MCF 10A (cell line): ENCODE results near the gene NEK6. TPM values are rescaled to one million over a fixed set of nuclear protein-coding genes. Genes with fewer than 3 reads are reported as not detected.
A peak's percentile ranks its signal among the peaks of the same experiment; 100 is the strongest.

Experiments
- BruUV-seq: library from RNA; stranded (reverse); fragments of 400-500 nt; replicated peaks from 2 replicates; lab custom pipeline; 2021; lab: Mats Ljungman, UMichigan
- CTCF ChIA-PET: fragments of 300-600 bp; sonication (Branson Sonifier 250); formaldehyde crosslinking; extraction: SDS; loops from one replicate; lab custom pipeline; 2021; ENCODE audit warnings: antibody characterized with exemption, inconsistent platforms; lab: Yijun Ruan, JAX
- POLR2A ChIA-PET: fragments of 300-600, 350-650 bp; sonication (Branson Sonifier 250); formaldehyde crosslinking; extraction: SDS; loops from one replicate; lab custom pipeline; 2020; ENCODE audit warnings: antibody characterized with exemption, inconsistent platforms; lab: Yijun Ruan, JAX
- DNase-seq: peaks from one replicate; pipeline ENCODE4 v3.0.0-alpha.2; 2018; ENCODE audit not compliant: unreplicated experiment
- H3K27ac Mint-ChIP-seq: one replicate; pipeline ENCODE4 v1.8.0; 2022; ENCODE audit warnings: mild to moderate bottlenecking, low read depth, mixed read lengths; ENCODE audit not compliant: unreplicated experiment
- H3K27me3 Mint-ChIP-seq: one replicate; pipeline ENCODE4 v1.8.0; 2022; ENCODE audit warnings: mixed read lengths; ENCODE audit not compliant: insufficient read depth, unreplicated experiment
- H3K36me3 Mint-ChIP-seq: one replicate; pipeline ENCODE4 v1.8.0; 2022; ENCODE audit warnings: mild to moderate bottlenecking, moderate library complexity, mixed read lengths; ENCODE audit not compliant: insufficient read depth, unreplicated experiment
- H3K4me1 Mint-ChIP-seq: one replicate; pipeline ENCODE4 v1.8.0; 2022; ENCODE audit warnings: mixed read lengths; ENCODE audit not compliant: insufficient read depth, unreplicated experiment
- H3K4me3 Mint-ChIP-seq: one replicate; pipeline ENCODE4 v1.8.0; 2022; ENCODE audit warnings: mild to moderate bottlenecking, moderate library complexity, mixed read lengths; ENCODE audit not compliant: unreplicated experiment
- H3K9me3 Mint-ChIP-seq: one replicate; pipeline ENCODE4 v1.8.0; 2022; ENCODE audit warnings: mixed read lengths; ENCODE audit not compliant: unreplicated experiment
- CTCF ChIP-seq: fragments of 200-600 bp; IDR thresholded peaks from one replicate; pipeline ENCODE4 v1.8.0; 2022; ENCODE audit warnings: antibody characterized with exemption, mild to moderate bottlenecking; ENCODE audit not compliant: unreplicated experiment
- intact Hi-C: fragments of 100-400 bp; cut with micrococcal nuclease; formaldehyde crosslinking; loops from 2 replicates; pipeline ENCODE4 v1.14.1; 2022
- total RNA-seq: library from RNA; stranded (reverse); gene quantifications from 2 replicates; pipeline ENCODE4 v1.2.3, GENCODE V29; 2022

NEK6 gene
- total RNA-seq, 1 experiment from 2014 or later = 27.5 TPM

GRCh38 chr9:124390794-124391658, 133.3 kb downstream of the NEK6 start:
- TF ChIP-seq CTCF = no peak
- no peaks in the 10 kb centered on the region for H3K27me3 Mint-ChIP-seq
- ChIA-PET POLR2A (interaction anchor here (1.9 kb wide), 1 partner anchor 10 kb away, joined by 5 read pairs; no protein-coding TSS in a partner anchor), CTCF (interaction anchor here (0.6 to 3.3 kb wide), 12 partner anchors 8 to 272 kb away, joined by 3 to 24 read pairs (median 4); partner anchors contain the start of gene PSMB7)
- BruUV-seq = no TSS peak
- H3K27ac Mint-ChIP-seq = no peak overlapping the region
- H3K4me3 Mint-ChIP-seq = no peak overlapping the region
- peak; percentile 55 for DNase-seq
- H3K36me3 Mint-ChIP-seq = peaks cover 29% of the 10 kb centered on the region
- peaks cover 64% of the 10 kb centered on the region for H3K4me1 Mint-ChIP-seq
- intact Hi-C loops = loop anchor here (10.0 kb wide), 1 partner anchor 266 kb away; no protein-coding TSS in a partner anchor
- no peaks in the 10 kb centered on the region for H3K9me3 Mint-ChIP-seq

GRCh38 chr9:124392254-124392870, 134.6 kb downstream of the NEK6 start:
- POLR2A ChIA-PET = interaction anchor here (0.6 to 2.4 kb wide), 8 partner anchors 9 to 617 kb away, joined by 3 to 11 read pairs (median 5); no protein-coding TSS in a partner anchor

GRCh38 chr9:124392871-124393460, 135.2 kb downstream of the NEK6 start:
- CTCF ChIA-PET = interaction anchor here (0.6 to 3.3 kb wide), 15 partner anchors 7 to 297 kb away, joined by 3 to 24 read pairs (median 4); partner anchors contain the start of gene PSMB7
- peak overlapping the region; percentile 22 for H3K4me3 Mint-ChIP-seq
- intact Hi-C loops = loop anchor here (10.0 kb wide), 1 partner anchor 268 kb away; no protein-coding TSS in a partner anchor
- H3K9me3 Mint-ChIP-seq = no peaks in the 10 kb centered on the region
- TF ChIP-seq CTCF = peak; percentile 17
- peaks cover 50% of the 10 kb centered on the region for H3K4me1 Mint-ChIP-seq
- POLR2A ChIA-PET = interaction anchor here (0.6 to 2.4 kb wide), 8 partner anchors 8 to 477 kb away, joined by 3 to 11 read pairs (median 5); no protein-coding TSS in a partner anchor
- DNase-seq = peak; percentile 95
- no TSS peak for BruUV-seq
- no peak overlapping the region for H3K27ac Mint-ChIP-seq
- H3K36me3 Mint-ChIP-seq = peaks cover 37% of the 10 kb centered on the region
- no peaks in the 10 kb centered on the region for H3K27me3 Mint-ChIP-seq

More at GRCh38 chr9:124392254-124392870, 134.6 kb downstream of the NEK6 start:
- Mint-ChIP-seq H3K27ac (no peak overlapping the region), H3K27me3 (no peaks in the 10 kb centered on the region), H3K36me3 (peaks cover 39% of the 10 kb centered on the region), H3K4me3 (peak overlapping the region; percentile 22), H3K9me3 (no peaks in the 10 kb centered on the region), H3K4me1 (peaks cover 56% of the 10 kb centered on the region)
- no peak for TF ChIP-seq CTCF
- peak; percentile 64 for DNase-seq
- no TSS peak for BruUV-seq
- intact Hi-C loops = loop anchor here (10.0 kb wide), 1 partner anchor 268 kb away; no protein-coding TSS in a partner anchor
- CTCF ChIA-PET = interaction anchor here (0.6 to 3.3 kb wide), 16 partner anchors 8 to 297 kb away, joined by 3 to 24 read pairs (median 4); partner anchors contain the start of gene PSMB7
